Thyroid gland (tissue), 4 donors: ENCODE measurements around the gene AGK.

ENCODE experiments used
- CTCF ChIP-seq, 6 experiments: fragments of 200-600 bp in 3 of 6; fragments of 450-650 bp in 3 of 6; sonication (generic) in 3 of 6; IDR thresholded peaks; one replicate each; pipeline ENCODE4 v1.5.1; 2016 to 2019; ENCODE audit warnings: antibody characterized with exemption in 6 of 6, mild to moderate bottlenecking in 2 of 6, inconsistent platforms in 1 of 6, moderate library complexity in 1 of 6
- POLR2A ChIP-seq, 2 donors: fragments of 450-650 bp; IDR thresholded peaks; one replicate each; pipeline ENCODE4 v1.6.1; 2017; ENCODE audit warnings: antibody characterized with exemption in 2 of 2, mild to moderate bottlenecking in 2 of 2, moderate library complexity in 1 of 2

DNA sequence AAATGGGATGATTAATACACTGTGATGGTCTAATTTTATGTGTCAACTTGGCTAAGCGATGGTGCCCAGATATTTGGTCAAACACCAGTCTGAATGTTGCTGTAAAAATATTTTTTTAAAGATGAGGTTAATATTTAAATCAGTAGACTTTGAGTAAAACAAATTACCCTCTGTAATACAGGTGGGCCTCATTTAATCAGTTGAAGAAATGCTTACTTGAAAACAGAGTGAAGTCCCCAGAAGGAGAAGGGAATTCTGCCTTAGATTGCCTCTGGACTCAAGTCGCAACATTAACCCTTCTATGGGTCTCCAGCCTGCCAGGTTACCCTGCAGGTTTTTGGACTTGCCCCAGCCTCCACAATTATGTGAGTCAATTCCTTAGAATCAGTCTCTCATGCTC is 49.8 kb upstream of the AGK start:
- no peak for TF ChIP-seq POLR2A (IDR thresholded peaks at IDR 0.05)
- TF ChIP-seq CTCF (IDR thresholded peaks at IDR 0.05), result no peak
